ENCODE data around the gene EPYC.

Gene EPYC

GRCh38 chr12:90959538-90960139 is 45.1 kb downstream of the EPYC start:
- in situ Hi-C loops (cut with MboI; ENCODE audit: low sequenced_read_pairs), result loop anchor here (25.0 kb wide), 1 partner anchor 1947 kb away; no protein-coding TSS in a partner anchor

GRCh38 chr12:90959032-90959431 is 45.7 kb downstream of the EPYC start:
- in situ Hi-C loops (cut with MboI; ENCODE audit: low sequenced_read_pairs), result loop anchor here (25.0 kb wide), 1 partner anchor 1947 kb away; no protein-coding TSS in a partner anchor

- in situ Hi-C loops (cut with MboI; ENCODE audit: low sequenced_read_pairs), result loop anchor here (25.0 kb wide), 1 partner anchor 1946 kb away; no protein-coding TSS in a partner anchor
Observed at GRCh38 chr12:90958347-90958746, 46.4 kb downstream of the EPYC start.

GRCh38 chr12:90954921-90955320 is 49.9 kb downstream of the EPYC start, which contains the start of gene CCER1:
CCER1 (minus strand) TSS chr12:90955176; CDS start chr12:90954742, 434 bp downstream.
- in situ Hi-C loops (cut with MboI; ENCODE audit: low sequenced_read_pairs), result loop anchor here (25.0 kb wide), 1 partner anchor 1943 kb away; no protein-coding TSS in a partner anchor

GRCh38 chr12:90954428-90954827 is 50.3 kb downstream of the EPYC start:
- in situ Hi-C loops (cut with MboI; ENCODE audit: low sequenced_read_pairs), result loop anchor here (25.0 kb wide), 1 partner anchor 1942 kb away; no protein-coding TSS in a partner anchor

- in situ Hi-C loops (cut with MboI; ENCODE audit: low sequenced_read_pairs), result loop anchor here (25.0 kb wide), 1 partner anchor 1942 kb away; no protein-coding TSS in a partner anchor
Observed at GRCh38 chr12:90953956-90954421, 50.8 kb downstream of the EPYC start.

- in situ Hi-C loops (cut with MboI; ENCODE audit: low sequenced_read_pairs), result loop anchor here (25.0 kb wide), 1 partner anchor 1939 kb away; no protein-coding TSS in a partner anchor
Observed at GRCh38 chr12:90951432-90952105, 53.2 kb downstream of the EPYC start.

GRCh38 chr12:90947869-90948268 is 56.9 kb downstream of the EPYC start:
- in situ Hi-C loops (cut with MboI; ENCODE audit: low sequenced_read_pairs), result no loop called here

- in situ Hi-C loops (cut with MboI; ENCODE audit: low sequenced_read_pairs), result no loop called here
Observed at GRCh38 chr12:90945070-90945649, 59.6 kb downstream of the EPYC start.

- in situ Hi-C loops (cut with MboI; ENCODE audit: low sequenced_read_pairs), result no loop called here
Observed at GRCh38 chr12:90943255-90943654, 61.5 kb downstream of the EPYC start.

GRCh38 chr12:90940872-90941499 is 63.8 kb downstream of the EPYC start:
- in situ Hi-C loops (cut with MboI; ENCODE audit: low sequenced_read_pairs), result no loop called here

- in situ Hi-C loops (cut with MboI; ENCODE audit: low sequenced_read_pairs), result no loop called here
Observed at GRCh38 chr12:90939382-90939781, 65.4 kb downstream of the EPYC start.

- in situ Hi-C loops (cut with MboI; ENCODE audit: low sequenced_read_pairs), result no loop called here
Observed at GRCh38 chr12:90938451-90938850, 66.3 kb downstream of the EPYC start.

- in situ Hi-C loops (cut with MboI; ENCODE audit: low sequenced_read_pairs), result no loop called here
Observed at GRCh38 chr12:90937651-90938050, 67.1 kb downstream of the EPYC start.

GRCh38 chr12:90936230-90937005 is 68.4 kb downstream of the EPYC start:
- in situ Hi-C loops (cut with MboI; ENCODE audit: low sequenced_read_pairs), result no loop called here

- in situ Hi-C loops (cut with MboI; ENCODE audit: low sequenced_read_pairs), result no loop called here
Observed at GRCh38 chr12:90925562-90925961, 79.2 kb downstream of the EPYC start.

- in situ Hi-C loops (cut with MboI; ENCODE audit: low sequenced_read_pairs), result no loop called here
Observed at GRCh38 chr12:90924406-90924805, 80.4 kb downstream of the EPYC start.

GRCh38 chr12:90922145-90922627 is 82.6 kb downstream of the EPYC start:
- in situ Hi-C loops (cut with MboI; ENCODE audit: low sequenced_read_pairs), result no loop called here

GRCh38 chr12:90921536-90921935 is 83.2 kb downstream of the EPYC start:
- in situ Hi-C loops (cut with MboI; ENCODE audit: low sequenced_read_pairs), result no loop called here

GRCh38 chr12:90920222-90920621 is 84.5 kb downstream of the EPYC start:
- in situ Hi-C loops (cut with MboI; ENCODE audit: low sequenced_read_pairs), result no loop called here

Measured in HL-60/S4 treated with phorbol 12-myristate 13-acetate at 8.2 ng/mL for 4 days and 3 days (cell line).